G401 (cell line): ENCODE data around the gene CARMIL3. TPM values are rescaled to one million over a fixed set of nuclear protein-coding genes. Genes with fewer than 3 reads are reported as not detected.

Experiments used
- DNase-seq: peaks from one replicate; pipeline ENCODE4 v3.0.0-alpha.2; 2015; ENCODE audit warnings: low spot score
- in situ Hi-C: cut with HindIII; loops from 2 replicates; pipeline ENCODE4 v1.10.0; 2016; ENCODE audit warnings: low sequenced_read_pairs, mixed read lengths
- total RNA-seq: library from RNA; depleted of rRNA; stranded (reverse); fragments of >200 nt; shearing (Covaris generic); gene quantifications from 2 replicates; pipeline ENCODE4 v1.2.3, GENCODE V29; 2014

The CARMIL3 gene
- total RNA-seq, 1 experiment from 2014 or later, result 1.6 TPM

- in situ Hi-C loops, result no loop called here
- no peak for DNase-seq
Measured at GRCh38 chr14:24086193-24086955, 34.6 kb downstream of the CARMIL3 start.

DNA sequence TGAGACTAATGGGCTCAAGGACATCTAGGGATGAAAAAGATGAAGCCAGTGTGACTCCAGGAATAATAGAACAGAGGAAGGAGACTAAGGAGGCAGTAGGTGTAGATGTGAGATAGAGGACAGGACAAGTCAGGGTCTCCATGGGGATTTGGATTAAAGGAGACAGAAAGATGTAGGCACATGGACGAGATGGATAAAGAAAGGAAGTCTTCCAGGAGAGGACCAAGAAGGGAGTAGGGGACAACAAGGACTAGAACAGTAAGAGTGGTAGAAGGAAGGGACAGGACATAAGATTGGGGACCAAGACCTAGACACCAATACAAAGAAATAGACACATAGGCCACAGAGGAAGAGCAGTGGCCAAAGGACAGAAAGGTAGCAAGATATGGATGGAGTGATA, 35.2 kb downstream of the CARMIL3 start:
- no peak for DNase-seq
- in situ Hi-C loops, result no loop called here

- in situ Hi-C loops, result no loop called here
- DNase-seq, result no peak
Measured at GRCh38 chr14:24088095-24088494, 36.3 kb downstream of the CARMIL3 start.

DNA sequence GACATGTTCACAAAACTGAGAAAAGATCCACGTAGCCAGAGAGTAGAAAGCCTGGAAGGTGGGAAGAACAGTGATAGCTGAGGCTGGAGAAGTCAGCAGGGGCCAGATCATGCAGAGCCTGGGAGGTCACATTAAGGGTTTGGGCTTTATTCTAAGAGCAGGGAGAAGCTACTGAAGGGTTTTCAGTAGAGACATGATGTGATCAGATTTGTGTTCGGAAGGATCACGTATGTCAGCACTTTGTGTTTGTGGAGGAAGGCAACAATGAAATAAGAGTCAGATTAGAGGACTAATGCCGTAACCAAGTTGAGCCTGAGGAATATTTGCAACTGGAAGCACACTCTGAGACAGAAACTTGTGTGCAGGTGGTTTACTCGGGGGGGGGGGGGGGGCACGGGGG, 38.1 kb downstream of the CARMIL3 start:
- in situ Hi-C loops, result no loop called here
- DNase-seq, result no peak

DNA sequence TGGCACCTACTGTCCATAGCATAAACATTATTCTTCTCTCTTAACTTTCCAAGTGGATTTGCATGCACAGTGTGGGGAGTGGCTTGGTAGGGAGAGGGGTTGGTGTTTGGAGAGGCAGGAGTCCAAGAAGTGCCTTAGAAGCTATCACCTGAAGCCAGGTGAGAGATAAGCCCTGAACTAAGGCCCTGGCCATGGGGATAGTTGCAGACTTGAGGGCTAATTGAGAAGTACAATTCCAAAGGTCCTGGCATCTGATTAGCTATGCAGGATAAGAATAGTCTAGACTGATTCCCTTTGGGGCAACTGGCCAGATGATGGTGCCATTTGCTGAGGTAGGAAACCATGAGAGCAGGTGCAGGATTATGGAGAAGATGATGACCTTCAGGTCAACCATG, 40.3 kb downstream of the CARMIL3 start:
- in situ Hi-C loops, result no loop called here
- DNase-seq, result no peak

- in situ Hi-C loops, result no loop called here
- DNase-seq, result no peak
Measured at GRCh38 chr14:24092505-24093206, 40.8 kb downstream of the CARMIL3 start.

DNA sequence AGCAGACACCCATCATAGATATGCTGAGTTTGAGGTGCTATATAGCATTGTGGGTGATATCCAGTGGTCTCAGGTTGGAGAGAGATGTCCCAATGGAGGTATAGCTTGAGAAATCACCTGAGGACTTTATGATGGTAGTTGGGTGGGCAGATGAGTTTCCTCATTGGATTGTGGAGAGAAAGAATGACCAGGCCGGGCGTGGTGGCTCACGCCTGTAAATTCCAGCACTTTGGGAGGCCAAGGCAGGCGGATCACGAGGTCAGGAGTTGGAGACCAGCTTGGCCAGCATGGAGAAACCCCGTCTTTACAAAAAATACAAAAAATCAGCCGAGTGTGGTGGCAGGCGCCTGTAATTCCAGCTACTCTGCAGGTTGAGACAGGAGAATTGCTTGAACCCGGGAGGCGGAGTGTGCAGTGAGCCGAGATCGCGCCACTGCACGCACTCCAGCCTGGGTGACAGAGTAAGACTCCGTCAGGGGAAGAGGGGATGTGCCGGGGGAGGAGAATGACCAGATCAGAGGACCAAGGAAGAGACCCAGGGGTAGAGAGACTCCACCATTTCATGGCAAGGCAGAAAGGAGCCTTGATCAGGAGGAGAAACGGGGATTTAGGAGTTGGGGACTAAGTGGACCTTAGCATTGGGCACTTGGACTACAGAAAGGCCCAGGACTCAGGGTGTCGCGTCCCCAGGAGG, 41.5 kb downstream of the CARMIL3 start:
- no peak for DNase-seq
- in situ Hi-C loops, result no loop called here

DNA sequence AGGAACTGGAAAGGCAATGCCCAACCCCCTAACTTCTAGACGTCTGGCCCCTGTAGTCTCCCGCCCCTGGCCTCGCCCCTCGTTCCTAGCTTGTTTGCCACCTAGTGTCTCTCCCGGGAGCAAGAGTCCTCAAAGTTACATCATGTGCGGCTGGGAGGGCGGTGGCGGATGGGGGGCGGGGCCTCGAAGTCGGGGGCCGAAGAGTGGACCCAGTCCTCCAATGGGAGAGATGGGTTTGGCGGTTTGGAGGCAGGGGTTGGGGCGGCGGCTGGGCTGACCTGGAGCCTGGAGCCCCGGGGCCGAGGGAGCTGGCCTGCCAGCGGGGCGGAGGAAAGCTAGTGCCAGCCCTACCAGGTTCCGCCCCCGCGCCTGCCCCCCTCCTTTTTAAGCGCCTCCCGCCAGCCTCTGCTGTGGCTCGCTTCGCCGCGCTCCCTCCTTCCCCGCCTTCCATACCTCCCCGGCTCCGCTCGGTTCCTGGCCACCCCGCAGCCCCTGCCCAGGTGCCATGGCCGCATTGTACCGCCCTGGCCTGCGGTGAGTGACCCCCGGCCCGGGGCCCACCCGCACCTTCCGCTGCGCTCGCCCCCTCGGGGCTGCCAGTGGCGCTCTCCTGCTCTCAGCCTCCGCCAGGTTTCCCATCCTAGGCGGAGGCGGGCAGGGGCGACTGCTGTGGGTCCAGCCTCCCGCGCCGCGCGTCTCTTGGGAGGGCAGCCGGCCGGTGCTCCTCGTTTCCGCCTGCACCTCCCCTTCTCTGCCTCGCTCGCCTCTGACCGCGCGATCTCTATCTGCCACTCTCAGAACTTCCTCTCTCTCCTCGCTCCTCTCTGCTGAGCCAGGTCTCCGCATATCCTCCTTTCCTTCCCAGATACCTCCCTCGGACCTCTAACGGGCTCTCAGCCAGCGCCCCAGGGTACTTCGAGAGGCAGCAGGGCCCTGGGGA, 42.4 kb downstream of the CARMIL3 start, which contains the start of gene PCK2:
Gene PCK2 (plus strand): TSS at position 411 of the 940 bp plus-strand sequence. CDS start 95 bp downstream, at position 506.
- in situ Hi-C loops, result no loop called here
- DNase-seq, result peak; percentile 82

DNA sequence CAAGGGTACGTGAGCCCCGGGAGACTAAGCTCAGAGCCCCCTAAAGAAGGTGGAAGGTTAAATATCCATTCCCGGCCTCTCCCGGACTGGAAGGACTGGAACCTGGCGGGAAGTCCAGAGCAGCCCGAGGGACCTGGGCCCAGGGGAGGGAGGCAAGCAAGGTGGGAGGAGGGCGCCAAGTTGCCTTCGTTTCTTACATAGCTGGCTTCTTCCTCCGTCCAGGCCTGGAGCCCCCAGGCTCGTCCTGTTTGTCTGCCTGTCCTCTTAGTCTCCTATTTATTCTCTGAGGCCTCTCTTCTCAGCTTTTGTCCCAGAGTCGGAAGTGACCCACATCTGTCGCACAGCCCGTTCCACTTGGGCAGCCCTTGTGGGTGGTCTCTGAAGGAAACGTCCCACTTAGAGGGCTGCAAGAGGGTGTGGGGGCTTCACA, 43.0 kb downstream of the CARMIL3 start:
- no peak for DNase-seq
- in situ Hi-C loops, result no loop called here

- in situ Hi-C loops, result no loop called here
- peak; percentile 39 for DNase-seq
Measured at GRCh38 chr14:24095271-24096068, 43.7 kb downstream of the CARMIL3 start.

DNA sequence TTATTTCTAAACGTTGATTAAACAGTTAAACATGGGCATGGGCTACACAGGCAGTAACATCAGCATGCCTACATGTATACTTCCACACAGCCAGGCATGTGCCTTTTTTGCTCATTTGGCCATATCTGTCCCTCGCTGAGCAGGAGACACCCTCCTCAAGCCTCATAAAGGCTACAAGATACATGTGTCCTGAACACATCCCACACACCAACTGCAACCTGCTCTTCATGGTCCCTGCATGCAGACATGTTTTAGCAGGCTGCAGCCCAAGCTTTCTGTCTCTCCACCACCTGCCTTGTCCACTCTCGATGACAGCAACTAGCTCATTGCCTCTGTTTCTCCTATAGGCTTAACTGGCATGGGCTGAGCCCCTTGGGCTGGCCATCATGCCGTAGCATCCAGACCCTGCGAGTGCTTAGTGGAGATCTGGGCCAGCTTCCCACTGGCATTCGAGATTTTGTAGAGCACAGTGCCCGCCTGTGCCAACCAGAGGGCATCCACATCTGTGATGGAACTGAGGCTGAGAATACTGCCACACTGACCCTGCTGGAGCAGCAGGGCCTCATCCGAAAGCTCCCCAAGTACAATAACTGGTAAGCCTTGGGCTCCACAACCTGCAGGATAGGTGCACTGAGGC, 44.9 kb downstream of the CARMIL3 start:
- in situ Hi-C loops, result no loop called here
- no peak for DNase-seq

DNA sequence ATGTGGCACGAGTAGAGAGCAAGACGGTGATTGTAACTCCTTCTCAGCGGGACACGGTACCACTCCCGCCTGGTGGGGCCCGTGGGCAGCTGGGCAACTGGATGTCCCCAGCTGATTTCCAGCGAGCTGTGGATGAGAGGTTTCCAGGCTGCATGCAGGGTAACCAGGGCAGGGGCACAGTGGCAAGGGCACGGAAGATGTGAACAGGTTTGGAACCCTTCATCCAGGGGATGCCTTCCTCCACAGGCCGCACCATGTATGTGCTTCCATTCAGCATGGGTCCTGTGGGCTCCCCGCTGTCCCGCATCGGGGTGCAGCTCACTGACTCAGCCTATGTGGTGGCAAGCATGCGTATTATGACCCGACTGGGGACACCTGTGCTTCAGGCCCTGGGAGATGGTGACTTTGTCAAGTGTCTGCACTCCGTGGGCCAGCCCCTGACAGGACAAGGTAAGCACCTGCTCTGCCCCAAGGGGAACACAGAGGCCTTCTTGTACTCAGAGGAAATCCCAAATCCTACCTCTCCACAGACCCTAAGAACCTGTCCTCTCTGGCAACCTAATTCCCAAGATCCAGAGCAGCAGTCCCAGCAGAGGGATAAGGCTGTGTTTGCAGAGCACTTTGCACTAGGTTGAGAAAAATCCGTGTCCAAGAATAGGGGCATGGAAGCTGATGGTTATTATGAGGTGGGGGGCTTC, 46.6 kb downstream of the CARMIL3 start:
- no peak for DNase-seq
- in situ Hi-C loops, result no loop called here

DNA sequence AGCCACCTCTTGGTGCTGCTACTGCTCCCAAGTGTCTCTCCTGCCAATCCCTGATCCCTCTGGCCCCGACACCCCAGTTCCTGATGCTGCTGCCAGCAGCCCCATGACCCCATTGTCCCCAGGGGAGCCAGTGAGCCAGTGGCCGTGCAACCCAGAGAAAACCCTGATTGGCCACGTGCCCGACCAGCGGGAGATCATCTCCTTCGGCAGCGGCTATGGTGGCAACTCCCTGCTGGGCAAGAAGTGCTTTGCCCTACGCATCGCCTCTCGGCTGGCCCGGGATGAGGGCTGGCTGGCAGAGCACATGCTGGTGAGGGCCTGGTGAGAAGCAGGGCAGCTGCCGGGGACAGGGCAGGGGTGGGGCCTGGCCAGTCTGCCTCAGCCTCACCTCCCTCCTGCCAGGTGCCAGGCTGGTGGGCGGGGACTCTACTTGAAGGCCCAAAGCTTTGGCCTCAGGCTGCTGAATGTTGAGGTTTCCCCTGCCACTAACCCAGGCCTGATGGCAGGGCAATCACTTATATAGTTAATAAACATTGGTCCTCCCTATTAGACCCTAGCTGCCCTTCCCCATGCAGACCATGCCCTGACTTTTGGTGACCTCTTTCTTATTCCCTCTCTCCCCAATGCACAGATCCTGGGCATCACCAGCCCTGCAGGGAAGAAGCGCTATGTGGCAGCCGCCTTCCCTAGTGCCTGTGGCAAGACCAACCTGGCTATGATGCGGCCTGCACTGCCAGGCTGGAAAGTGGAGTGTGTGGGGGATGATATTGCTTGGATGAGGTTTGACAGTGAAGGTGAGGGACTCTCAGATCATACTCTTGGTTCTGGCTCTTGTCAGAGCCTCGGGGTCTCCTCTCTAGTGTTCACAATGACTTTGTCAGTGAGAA, 47.4 kb downstream of the CARMIL3 start:
- in situ Hi-C loops, result no loop called here
- no peak for DNase-seq

- no peak for DNase-seq
- in situ Hi-C loops, result no loop called here
Measured at GRCh38 chr14:24100197-24100981, 48.6 kb downstream of the CARMIL3 start.

- DNase-seq, result no peak
- in situ Hi-C loops, result no loop called here
Measured at GRCh38 chr14:24100982-24101494, 49.2 kb downstream of the CARMIL3 start.
